NCI-H2171 treated with DMSO at 0.1 percent for 48 hours (cell line): ENCODE results near the gene GTF3A.

ENCODE experiments used
- DNase-seq: peaks from one replicate; lab custom pipeline; 2025; lab: John Stamatoyannopoulos, UW

Gene GTF3A

GRCh38 chr13:27448308-27448707, 23.9 kb downstream of the GTF3A start:
- no peak for DNase-seq

- no peak for DNase-seq
Measured at GRCh38 chr13:27449081-27449603, 24.7 kb downstream of the GTF3A start.

GRCh38 chr13:27449936-27450828, 25.8 kb downstream of the GTF3A start, which contains the start of gene MTIF3:
TSS of gene MTIF3 (minus strand) at chr13:27450564. CDS start at chr13:27440448, 10,116 bp downstream.
- peak; percentile 91 for DNase-seq

GRCh38 chr13:27450921-27451471, 26.6 kb downstream of the GTF3A start:
- no peak for DNase-seq

- no peak for DNase-seq
Measured at GRCh38 chr13:27455331-27455855, 31.0 kb downstream of the GTF3A start.

GRCh38 chr13:27461940-27462584, 37.6 kb downstream of the GTF3A start:
- no peak for DNase-seq

GRCh38 chr13:27463500-27463899, 39.1 kb downstream of the GTF3A start:
- DNase-seq, result no peak

- DNase-seq, result peak; percentile 48
Measured at GRCh38 chr13:27465611-27466010, 41.2 kb downstream of the GTF3A start.

GRCh38 chr13:27466513-27466912, 42.1 kb downstream of the GTF3A start:
- no peak for DNase-seq

- no peak for DNase-seq
Measured at GRCh38 chr13:27470075-27470820, 45.8 kb downstream of the GTF3A start.

- DNase-seq, result no peak
Measured at GRCh38 chr13:27472441-27472840, 48.0 kb downstream of the GTF3A start.

GRCh38 chr13:27472941-27473340, 48.5 kb downstream of the GTF3A start:
- no peak for DNase-seq

- no peak for DNase-seq
Measured at GRCh38 chr13:27474751-27475268, 50.4 kb downstream of the GTF3A start.

- no peak for DNase-seq
Measured at GRCh38 chr13:27476943-27477703, 52.7 kb downstream of the GTF3A start.

GRCh38 chr13:27481766-27482165, 57.3 kb downstream of the GTF3A start:
- DNase-seq, result no peak

- no peak for DNase-seq
Measured at GRCh38 chr13:27482983-27483382, 58.6 kb downstream of the GTF3A start.

GRCh38 chr13:27483421-27483820, 59.0 kb downstream of the GTF3A start:
- DNase-seq, result no peak
